HCT116 (cell line): ENCODE results near the gene CDV3. TPM values are rescaled to one million over a fixed set of nuclear protein-coding genes. Genes with fewer than 3 reads are reported as not detected.

Experiments used
- ATAC-seq: fragments of 200-7000 bp; cut with Tn5 transposase; 2 replicates; pipeline ENCODE4 v1.9.1; 2020; ENCODE audit warnings: mild to moderate bottlenecking, moderate library complexity
- BruUV-seq: library from RNA; stranded (reverse); fragments of 400-500 nt; replicated peaks from 2 replicates; lab custom pipeline; 2021; lab: Mats Ljungman, UMichigan
- CTCF ChIA-PET: fragments of 300-600 bp; sonication (Branson Sonifier 250); formaldehyde crosslinking; loops from one replicate; lab custom pipeline; 2021; ENCODE audit warnings: antibody characterized with exemption; lab: Charles Lee
- POLR2A ChIA-PET: fragments of 300-600, 350-600 bp; sonication (Branson Sonifier 250); formaldehyde crosslinking; loops from one replicate; lab custom pipeline; 2021; ENCODE audit warnings: antibody characterized with exemption; lab: Charles Lee
- RAD21 ChIA-PET, 2 experiments: fragments of 300-600 bp; sonication (Branson Sonifier 250); formaldehyde crosslinking; loops; one replicate each; lab custom pipeline; 2023; ENCODE audit warnings: low total read pairs in 2 of 2; ENCODE audit not compliant: uncharacterized antibody in 2 of 2, unreplicated experiment in 2 of 2, low non-redundant PET in 1 of 2; lab: Charles Lee
- DNase-seq: peaks from one replicate; pipeline ENCODE4 v3.0.0-alpha.2; 2010; ENCODE audit warnings: low read depth, low spot score
- H2AFZ ChIP-seq: fragments of 200-600 bp; shearing (Covaris generic), sonication (generic); 2 replicates; pipeline ENCODE4 v1.6.1; 2017; ENCODE audit warnings: low read depth, mixed run types, mixed read lengths, antibody characterized with exemption, low read length; ENCODE audit not compliant: poor library complexity, severe bottlenecking
- H3K27ac ChIP-seq: 2 replicates; pipeline ENCODE4 v1.5.1; 2012; ENCODE audit warnings: low read depth, low read length
- H3K27me3 ChIP-seq: fragments of 200-600 bp; sonication (generic); 2 replicates; pipeline ENCODE4 v1.6.1; 2016; ENCODE audit warnings: mixed run types, low read length, mixed read lengths; ENCODE audit not compliant: insufficient read depth
- H3K36me3 ChIP-seq, 2 experiments: fragments of 200-500 bp in 1 of 2; fragments of 200-600 bp in 1 of 2; sonication (Bioruptor generic) in 1 of 2; sonication (generic) in 1 of 2; 2 replicates each; pipeline versions ENCODE4 v1.5.1 to v1.6.1; 2014 to 2016; ENCODE audit warnings: low read length in 2 of 2, inconsistent platforms in 1 of 2, mixed read lengths in 1 of 2, mixed run types in 1 of 2; ENCODE audit not compliant: insufficient read depth in 2 of 2, control insufficient read depth in 1 of 2
- H3K4me1 ChIP-seq, 2 experiments: fragments of 200-600 bp in 1 of 2; sonication (generic) in 1 of 2; 2 replicates each; pipeline versions ENCODE4 v1.5.1 to v1.6.1; 2012 to 2017; ENCODE audit warnings: low read length in 2 of 2, inconsistent platforms in 1 of 2, mild to moderate bottlenecking in 1 of 2, mixed read lengths in 1 of 2, mixed run types in 1 of 2, moderate library complexity in 1 of 2; ENCODE audit not compliant: insufficient read depth in 2 of 2, control insufficient read depth in 1 of 2
- H3K4me2 ChIP-seq: fragments of 200-600 bp; sonication (generic); 2 replicates; pipeline ENCODE4 v1.6.1; 2017; ENCODE audit warnings: mixed run types, low read length, mixed read lengths
- H3K4me3 ChIP-seq, 2 experiments: fragments of 200-600 bp in 1 of 2; sonication (generic) in 1 of 2; replicated peaks in 1 of 2; 2 replicates each; pipeline ENCODE4 v1.5.1; 2011 to 2016; ENCODE audit warnings: low read length in 2 of 2, control low read depth in 1 of 2, low read depth in 1 of 2, mild to moderate bottlenecking in 1 of 2, mixed read lengths in 1 of 2, mixed run types in 1 of 2
- H3K79me2 ChIP-seq: fragments of 200-600 bp; sonication (generic); 2 replicates; pipeline ENCODE4 v1.6.1; 2017; ENCODE audit warnings: mild to moderate bottlenecking, mixed run types, low read length, moderate library complexity, mixed read lengths; ENCODE audit not compliant: insufficient read depth
- H3K9ac ChIP-seq: fragments of 200-600 bp; sonication (generic); 2 replicates; pipeline ENCODE4 v1.6.1; 2016; ENCODE audit warnings: low read length, mixed read lengths
- H3K9me2 ChIP-seq: fragments of 200-600 bp; sonication (generic), shearing (Covaris generic); 2 replicates; pipeline ENCODE4 v1.6.1; 2017; ENCODE audit warnings: mixed run types, mild to moderate bottlenecking, moderate library complexity; ENCODE audit not compliant: insufficient read depth
- H3K9me3 ChIP-seq, 2 experiments: fragments of 200-500 bp in 1 of 2; fragments of 200-600 bp in 1 of 2; sonication (Bioruptor generic) in 1 of 2; sonication (generic) in 1 of 2; 2 replicates each; pipeline ENCODE4 v1.6.1; 2014 to 2017; ENCODE audit warnings: low read length in 2 of 2, mixed read lengths in 2 of 2, inconsistent platforms in 1 of 2, low read depth in 1 of 2, mild to moderate bottlenecking in 1 of 2, mixed run types in 1 of 2, moderate library complexity in 1 of 2; ENCODE audit not compliant: control insufficient read depth in 1 of 2, insufficient read depth in 1 of 2
- H4K20me1 ChIP-seq: fragments of 200-600 bp; sonication (generic), shearing (Covaris generic); 2 replicates; pipeline ENCODE4 v1.6.1; 2017; ENCODE audit warnings: mixed run types, mild to moderate bottlenecking, moderate library complexity; ENCODE audit not compliant: insufficient read depth
- CBX3 ChIP-seq: IDR thresholded peaks from 2 replicates; pipeline ENCODE4 v1.6.1; 2012; ENCODE audit warnings: low read depth
- CEBPB ChIP-seq: IDR thresholded peaks from 2 replicates; pipeline ENCODE4 v1.6.1; 2012; ENCODE audit warnings: low read depth
- EGR1 ChIP-seq: IDR thresholded peaks from 2 replicates; pipeline ENCODE4 v1.6.1; 2012; ENCODE audit warnings: low read depth
- FOSL1 ChIP-seq: IDR thresholded peaks from 2 replicates; pipeline ENCODE4 v1.6.1; 2012; ENCODE audit warnings: low read depth
- JUND ChIP-seq: IDR thresholded peaks from 2 replicates; pipeline ENCODE4 v1.6.1; 2012
- POLR2AphosphoS5 ChIP-seq: IDR thresholded peaks from 2 replicates; pipeline ENCODE4 v1.6.1; 2011; ENCODE audit warnings: mild to moderate bottlenecking, low read depth, low read length, moderate library complexity
- RAD21 ChIP-seq: IDR thresholded peaks from 2 replicates; pipeline ENCODE4 v1.6.1; 2012; ENCODE audit warnings: low read depth, mild to moderate bottlenecking
- TCF7L2 ChIP-seq: IDR thresholded peaks from 2 replicates; pipeline ENCODE4 v1.7.0; 2011; ENCODE audit warnings: borderline replicate concordance, inconsistent platforms; ENCODE audit not compliant: insufficient read depth, insufficient read length; ENCODE audit errors: extremely low read depth
- intact Hi-C: fragments of 100-400 bp; cut with micrococcal nuclease; formaldehyde crosslinking; loops from 2 replicates; pipeline ENCODE4 v1.10.0; 2022
- total RNA-seq: library from RNA; stranded (reverse); gene quantifications from one replicate; pipeline ENCODE4 v1.2.1, GENCODE V29; 2021; ENCODE audit not compliant: unreplicated experiment
- TF ChIP-seq, protein P1 (sequence below), 3 experiments: fragments of 200-600 bp in 1 of 3; sonication (generic) in 1 of 3; IDR thresholded peaks in 2 of 3; conservative IDR thresholded peaks in 1 of 3; 2 replicates each; pipeline ENCODE4 v1.5.1; 2012 to 2017; ENCODE audit warnings: low read depth in 2 of 3, low read length in 2 of 3, antibody characterized with exemption in 1 of 3, borderline replicate concordance in 1 of 3, control low read depth in 1 of 3, mild to moderate bottlenecking in 1 of 3, mixed read lengths in 1 of 3, mixed run types in 1 of 3, moderate library complexity in 1 of 3; ENCODE audit not compliant: insufficient read depth in 1 of 3
- TF ChIP-seq, protein P2 (sequence below): IDR thresholded peaks from 2 replicates; pipeline ENCODE4 v1.6.1; 2012; ENCODE audit warnings: low read depth

CDV3 gene
- total RNA-seq, 1 experiment from 2014 or later, result 153 TPM

- peaks cover 12% of the 10 kb centered on the region; the same call in 1 of the 2 replicates for H4K20me1 ChIP-seq
- intact Hi-C loops, result loop anchor here (5.0 kb wide), 1 partner anchor 849 kb away; the partner anchor contains the start of gene NPHP3
- RAD21 ChIA-PET, result no interaction called here
- no peak overlapping the region for H3K9ac ChIP-seq
- H3K9me3 ChIP-seq, result no peaks in the 10 kb centered on the region
- H3K4me1 ChIP-seq, result peaks cover 40 to 63% of the 10 kb centered on the region in 2 experiments
- ATAC-seq, result no peak
- no peak for DNase-seq
- POLR2A ChIA-PET, result interaction anchor here (1.2 kb wide), 1 partner anchor 76 kb away, joined by 3 read pairs; no protein-coding TSS in a partner anchor
- TF ChIP-seq, protein P1, sequence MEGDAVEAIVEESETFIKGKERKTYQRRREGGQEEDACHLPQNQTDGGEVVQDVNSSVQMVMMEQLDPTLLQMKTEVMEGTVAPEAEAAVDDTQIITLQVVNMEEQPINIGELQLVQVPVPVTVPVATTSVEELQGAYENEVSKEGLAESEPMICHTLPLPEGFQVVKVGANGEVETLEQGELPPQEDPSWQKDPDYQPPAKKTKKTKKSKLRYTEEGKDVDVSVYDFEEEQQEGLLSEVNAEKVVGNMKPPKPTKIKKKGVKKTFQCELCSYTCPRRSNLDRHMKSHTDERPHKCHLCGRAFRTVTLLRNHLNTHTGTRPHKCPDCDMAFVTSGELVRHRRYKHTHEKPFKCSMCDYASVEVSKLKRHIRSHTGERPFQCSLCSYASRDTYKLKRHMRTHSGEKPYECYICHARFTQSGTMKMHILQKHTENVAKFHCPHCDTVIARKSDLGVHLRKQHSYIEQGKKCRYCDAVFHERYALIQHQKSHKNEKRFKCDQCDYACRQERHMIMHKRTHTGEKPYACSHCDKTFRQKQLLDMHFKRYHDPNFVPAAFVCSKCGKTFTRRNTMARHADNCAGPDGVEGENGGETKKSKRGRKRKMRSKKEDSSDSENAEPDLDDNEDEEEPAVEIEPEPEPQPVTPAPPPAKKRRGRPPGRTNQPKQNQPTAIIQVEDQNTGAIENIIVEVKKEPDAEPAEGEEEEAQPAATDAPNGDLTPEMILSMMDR (IDR thresholded peaks at IDR 0.05 in 2 of 3, conservative IDR thresholded peaks at IDR 0.05 in 1 of 3; ENCODE audit: borderline replicate concordance in 1 of 3, insufficient read depth in 1 of 3, low read depth in 2 of 3, low read length in 2 of 3), result no peak
- TF ChIP-seq JUND (no peak), EGR1 (no peak), RAD21 (no peak), CBX3 (no peak), POLR2AphosphoS5 (no peak), CEBPB (no peak), FOSL1 (no peak), TCF7L2 (no peak)
- TF ChIP-seq, protein P2, sequence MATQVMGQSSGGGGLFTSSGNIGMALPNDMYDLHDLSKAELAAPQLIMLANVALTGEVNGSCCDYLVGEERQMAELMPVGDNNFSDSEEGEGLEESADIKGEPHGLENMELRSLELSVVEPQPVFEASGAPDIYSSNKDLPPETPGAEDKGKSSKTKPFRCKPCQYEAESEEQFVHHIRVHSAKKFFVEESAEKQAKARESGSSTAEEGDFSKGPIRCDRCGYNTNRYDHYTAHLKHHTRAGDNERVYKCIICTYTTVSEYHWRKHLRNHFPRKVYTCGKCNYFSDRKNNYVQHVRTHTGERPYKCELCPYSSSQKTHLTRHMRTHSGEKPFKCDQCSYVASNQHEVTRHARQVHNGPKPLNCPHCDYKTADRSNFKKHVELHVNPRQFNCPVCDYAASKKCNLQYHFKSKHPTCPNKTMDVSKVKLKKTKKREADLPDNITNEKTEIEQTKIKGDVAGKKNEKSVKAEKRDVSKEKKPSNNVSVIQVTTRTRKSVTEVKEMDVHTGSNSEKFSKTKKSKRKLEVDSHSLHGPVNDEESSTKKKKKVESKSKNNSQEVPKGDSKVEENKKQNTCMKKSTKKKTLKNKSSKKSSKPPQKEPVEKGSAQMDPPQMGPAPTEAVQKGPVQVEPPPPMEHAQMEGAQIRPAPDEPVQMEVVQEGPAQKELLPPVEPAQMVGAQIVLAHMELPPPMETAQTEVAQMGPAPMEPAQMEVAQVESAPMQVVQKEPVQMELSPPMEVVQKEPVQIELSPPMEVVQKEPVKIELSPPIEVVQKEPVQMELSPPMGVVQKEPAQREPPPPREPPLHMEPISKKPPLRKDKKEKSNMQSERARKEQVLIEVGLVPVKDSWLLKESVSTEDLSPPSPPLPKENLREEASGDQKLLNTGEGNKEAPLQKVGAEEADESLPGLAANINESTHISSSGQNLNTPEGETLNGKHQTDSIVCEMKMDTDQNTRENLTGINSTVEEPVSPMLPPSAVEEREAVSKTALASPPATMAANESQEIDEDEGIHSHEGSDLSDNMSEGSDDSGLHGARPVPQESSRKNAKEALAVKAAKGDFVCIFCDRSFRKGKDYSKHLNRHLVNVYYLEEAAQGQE, result no peak
- H3K36me3 ChIP-seq, result peaks cover 4 to 6% of the 10 kb centered on the region in 2 experiments
- H3K4me2 ChIP-seq, result 0 out of 2 replicates have a peak overlapping the region, but pooled peaks have one; percentile 65
- H3K79me2 ChIP-seq, result peaks cover 18% of the 10 kb centered on the region
- CTCF ChIA-PET, result no interaction called here
- H3K27me3 ChIP-seq, result no peaks in the 10 kb centered on the region
- no peak overlapping the region for H2AFZ ChIP-seq
- no TSS peak for BruUV-seq
- H3K9me2 ChIP-seq, result no peaks in the 10 kb centered on the region
- no peak overlapping the region for H3K27ac ChIP-seq
- no peak overlapping the region for H3K4me3 ChIP-seq
These were observed 2.6 kb upstream of the CDV3 start for GRCh38 chr3:133570937-133571320.
